ENCODE measurements around the gene OPA3. TPM values are rescaled to one million over a fixed set of nuclear protein-coding genes. Genes with fewer than 3 reads are reported as not detected.
A peak's percentile ranks its signal among the peaks of the same experiment; 100 is the strongest.

Gene OPA3
- total RNA-seq, 2 experiments from 2014 or later = 5.8 to 12.0 TPM

- DNase-seq (ENCODE audit: low spot score) = peak; percentile 73
- Histone ChIP-seq H3K4me3 (ENCODE audit: low read depth, low read length, poor library complexity, severe bottlenecking) (peak overlapping the region; percentile 92), H3K4me1 (ENCODE audit: insufficient read depth, low read length, poor library complexity, severe bottlenecking) (peaks cover 25% of the 10 kb centered on the region), H3K4me2 (ENCODE audit: low read length) (peak overlapping the region; percentile 99), H3K9me3 (ENCODE audit: low read length) (no peaks in the 10 kb centered on the region), H2AFZ (ENCODE audit: low read length) (no peak overlapping the region), H4K20me1 (ENCODE audit: insufficient read depth, low read length) (peaks cover 5% of the 10 kb centered on the region; the same call in 1 of the 2 replicates), H3K79me2 (ENCODE audit: insufficient read depth, low read depth, low read length) (peaks cover 18% of the 10 kb centered on the region), H3K36me3 (ENCODE audit: insufficient read depth, low read length) (no peaks in the 10 kb centered on the region), H3K27ac (ENCODE audit: low read depth, low read length, poor library complexity, severe bottlenecking) (peak overlapping the region; percentile 85), H3K9me2 (ENCODE audit: insufficient read depth, low read length) (no peaks in the 10 kb centered on the region)
- TF ChIP-seq CTCF (conservative IDR thresholded peaks at IDR 0.05; ENCODE audit: low read length) (no peak), EZH2phosphoT487 (IDR thresholded peaks at IDR 0.05; ENCODE audit: borderline replicate concordance, low read depth, low read length) (no peak)
- intact Hi-C loops (cut with micrococcal nuclease; ENCODE audit: unreplicated experiment) = loop anchor here (5.0 kb wide), 2 partner anchors 49 to 134 kb away; no protein-coding TSS in a partner anchor
- CTCF ChIA-PET (ENCODE audit: unreplicated experiment) = interaction anchor here (0.5 kb wide), 1 partner anchor 790 kb away, joined by 4 read pairs; no protein-coding TSS in a partner anchor
- BruUV-seq (replicated peaks) = no TSS peak
- POLR2A ChIA-PET = no interaction called here
Measured at GRCh38 chr19:45508417-45508860, 76.2 kb downstream of the OPA3 start.

- Histone ChIP-seq H3K9me2 (ENCODE audit: insufficient read depth, low read length) (no peaks in the 10 kb centered on the region), H4K20me1 (ENCODE audit: insufficient read depth, low read length) (peaks cover 2% of the 10 kb centered on the region; the same call in 1 of the 2 replicates), H3K79me2 (ENCODE audit: insufficient read depth, low read depth, low read length) (peaks cover 18% of the 10 kb centered on the region), H3K36me3 (ENCODE audit: insufficient read depth, low read length) (no peaks in the 10 kb centered on the region), H3K9me3 (ENCODE audit: low read length) (no peaks in the 10 kb centered on the region), H2AFZ (ENCODE audit: low read length) (no peak overlapping the region), H3K4me3 (ENCODE audit: low read depth, low read length, poor library complexity, severe bottlenecking) (peak overlapping the region; percentile 92), H3K27ac (ENCODE audit: low read depth, low read length, poor library complexity, severe bottlenecking) (peak overlapping the region; percentile 85), H3K4me1 (ENCODE audit: insufficient read depth, low read length, poor library complexity, severe bottlenecking) (peaks cover 25% of the 10 kb centered on the region), H3K4me2 (ENCODE audit: low read length) (peak overlapping the region; percentile 99)
- POLR2A ChIA-PET = interaction anchor here (0.7 kb wide), 1 partner anchor 54 kb away, joined by 3 read pairs; no protein-coding TSS in a partner anchor
- CTCF ChIA-PET (ENCODE audit: unreplicated experiment) = no interaction called here
- TSS peak; percentile 41 for BruUV-seq (replicated peaks)
- intact Hi-C loops (cut with micrococcal nuclease; ENCODE audit: unreplicated experiment) = loop anchor here (5.0 kb wide), 2 partner anchors 49 to 134 kb away; no protein-coding TSS in a partner anchor
- TF ChIP-seq CTCF (conservative IDR thresholded peaks at IDR 0.05; ENCODE audit: low read length) (no peak), EZH2phosphoT487 (IDR thresholded peaks at IDR 0.05; ENCODE audit: borderline replicate concordance, low read depth, low read length) (no peak)
- peak; percentile 20 for DNase-seq (ENCODE audit: low spot score)
Measured at GRCh38 chr19:45507872-45508416, 76.7 kb downstream of the OPA3 start.
